Mucosa of stomach (tissue), 1 donor: ENCODE measurements around the gene ZNF335.

Experiments used
- H3K27me3 ChIP-seq: one replicate; pipeline ENCODE4 v1.7.0; 2013; ENCODE audit warnings: mild to moderate bottlenecking, low read length; ENCODE audit not compliant: control insufficient read depth, insufficient read depth
- H3K36me3 ChIP-seq: one replicate; pipeline ENCODE4 v1.7.0; 2013; ENCODE audit warnings: low read length; ENCODE audit not compliant: control insufficient read depth, insufficient read depth
- H3K4me1 ChIP-seq: one replicate; pipeline ENCODE4 v1.7.0; 2013; ENCODE audit warnings: mild to moderate bottlenecking, low read length; ENCODE audit not compliant: control insufficient read depth, insufficient read depth
- H3K4me3 ChIP-seq: one replicate; pipeline ENCODE4 v1.7.0; 2013; ENCODE audit warnings: low read length
- H3K9ac ChIP-seq: one replicate; pipeline ENCODE4 v1.7.0; 2013; ENCODE audit warnings: mild to moderate bottlenecking, low read length, moderate library complexity
- H3K9me3 ChIP-seq: one replicate; pipeline ENCODE4 v1.7.0; 2013; ENCODE audit warnings: mild to moderate bottlenecking, low read length, moderate library complexity; ENCODE audit not compliant: control insufficient read depth
- donor health status: Pancreatic carcinoma.

The ZNF335 gene

GRCh38 chr20:45944965-45945677 lies 26.9 kb downstream of the ZNF335 start:
- Histone ChIP-seq H3K36me3 (peaks cover 36% of the 10 kb centered on the region), H3K4me3 (no peak overlapping the region), H3K9me3 (no peaks in the 10 kb centered on the region), H3K4me1 (peaks cover 12% of the 10 kb centered on the region), H3K9ac (no peak overlapping the region), H3K27me3 (no peaks in the 10 kb centered on the region)

GRCh38 chr20:45944151-45944964 lies 27.6 kb downstream of the ZNF335 start:
- no peak overlapping the region for H3K9ac ChIP-seq
- no peaks in the 10 kb centered on the region for H3K27me3 ChIP-seq
- no peak overlapping the region for H3K4me3 ChIP-seq
- peaks cover 12% of the 10 kb centered on the region for H3K4me1 ChIP-seq
- peaks cover 32% of the 10 kb centered on the region for H3K36me3 ChIP-seq
- H3K9me3 ChIP-seq = no peaks in the 10 kb centered on the region

DNA sequence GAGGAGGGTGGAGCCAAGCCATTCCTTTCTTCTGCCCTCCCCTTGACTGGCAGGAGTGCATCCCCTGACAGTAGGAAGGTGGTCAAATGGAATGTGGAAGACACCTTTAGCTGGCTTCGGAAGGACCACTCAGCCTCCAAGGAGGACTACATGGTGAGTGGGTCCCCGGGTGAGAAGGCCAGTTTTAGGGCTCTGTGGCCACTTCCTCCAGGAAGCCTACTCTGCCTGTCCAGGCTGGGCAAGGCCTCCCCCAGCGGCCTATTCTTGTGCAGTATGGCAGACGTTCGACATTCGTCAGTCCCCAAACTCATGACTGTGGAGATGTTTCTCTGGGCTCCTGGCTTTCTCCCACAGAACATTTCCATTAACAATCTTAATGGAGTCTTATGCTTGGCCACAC lies 28.4 kb downstream of the ZNF335 start:
- Histone ChIP-seq H3K36me3 (peaks cover 38% of the 10 kb centered on the region), H3K9me3 (no peaks in the 10 kb centered on the region), H3K4me1 (peaks cover 12% of the 10 kb centered on the region), H3K27me3 (no peaks in the 10 kb centered on the region), H3K4me3 (no peak overlapping the region), H3K9ac (no peak overlapping the region)

- H3K4me1 ChIP-seq = no peaks in the 10 kb centered on the region
Measured at GRCh38 chr20:45940469-45940868, 31.5 kb downstream of the ZNF335 start.

GRCh38 chr20:45940053-45940452 lies 31.9 kb downstream of the ZNF335 start:
- peaks cover 23% of the 10 kb centered on the region for H3K36me3 ChIP-seq
- no peaks in the 10 kb centered on the region for H3K27me3 ChIP-seq
- H3K9ac ChIP-seq = no peak overlapping the region
- H3K4me3 ChIP-seq = no peak overlapping the region
- H3K9me3 ChIP-seq = no peaks in the 10 kb centered on the region
- H3K4me1 ChIP-seq = no peaks in the 10 kb centered on the region

More at GRCh38 chr20:45940469-45940868, 31.5 kb downstream of the ZNF335 start:
- Histone ChIP-seq H3K36me3 (peaks cover 23% of the 10 kb centered on the region), H3K4me3 (no peak overlapping the region), H3K27me3 (no peaks in the 10 kb centered on the region), H3K9me3 (no peaks in the 10 kb centered on the region), H3K9ac (no peak overlapping the region)

GRCh38 chr20:45938727-45939438 lies 33.1 kb downstream of the ZNF335 start:
- Histone ChIP-seq H3K36me3 (peaks cover 22% of the 10 kb centered on the region), H3K4me1 (peaks cover under 1% of the 10 kb centered on the region), H3K4me3 (no peak overlapping the region), H3K9me3 (no peaks in the 10 kb centered on the region), H3K27me3 (no peaks in the 10 kb centered on the region), H3K9ac (no peak overlapping the region)

DNA sequence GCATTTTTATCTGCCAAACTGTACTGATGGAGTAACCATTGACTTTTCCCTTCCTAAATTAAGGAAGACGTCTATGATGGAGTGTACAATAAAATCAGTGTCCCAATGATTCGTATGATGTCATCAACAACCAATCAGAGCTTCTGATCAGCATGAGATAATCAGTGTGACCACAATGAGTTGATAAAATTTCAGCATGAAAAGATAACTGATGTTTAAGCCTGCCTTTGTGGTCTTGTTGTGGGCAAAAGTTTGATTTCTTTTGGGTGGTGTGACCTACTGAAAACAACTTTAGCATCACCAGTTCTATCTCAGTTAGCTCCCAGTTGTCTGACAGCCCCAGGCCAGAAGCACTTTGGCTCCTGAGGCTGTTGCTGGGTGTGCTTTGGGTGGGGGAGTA lies 34.2 kb downstream of the ZNF335 start:
- Histone ChIP-seq H3K9me3 (no peaks in the 10 kb centered on the region), H3K4me1 (peaks cover 10% of the 10 kb centered on the region), H3K27me3 (no peaks in the 10 kb centered on the region), H3K36me3 (peaks cover 13% of the 10 kb centered on the region), H3K4me3 (no peak overlapping the region), H3K9ac (no peak overlapping the region)

DNA sequence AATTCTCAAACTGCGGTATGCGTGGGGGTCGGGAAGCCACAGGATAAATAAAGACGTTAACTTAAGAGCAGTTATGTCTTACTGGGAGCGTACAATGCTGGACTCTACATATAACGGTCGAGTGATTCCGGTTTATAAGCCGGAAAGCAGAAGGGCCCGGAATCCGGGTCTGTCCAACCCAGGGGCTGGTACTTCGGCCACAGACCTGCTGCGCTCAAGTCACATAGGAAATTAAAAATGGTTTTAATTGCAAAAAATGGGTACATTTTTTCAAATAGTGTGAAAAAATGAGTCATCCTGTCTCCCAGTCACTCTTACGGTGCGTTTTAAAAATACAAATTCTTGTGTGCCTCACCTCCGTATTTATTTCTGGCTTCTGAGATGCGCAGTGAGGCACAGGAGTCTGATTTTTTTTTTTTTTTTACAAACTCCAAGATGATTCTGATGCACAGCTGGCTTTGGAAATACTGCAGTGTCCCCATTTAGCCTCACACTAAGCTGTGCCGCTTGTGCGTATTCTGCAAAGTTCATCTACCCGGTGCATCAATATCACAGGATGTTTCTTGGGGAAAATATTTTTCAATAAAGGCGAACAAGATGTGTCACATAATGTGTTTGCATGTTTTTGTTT lies 36.5 kb downstream of the ZNF335 start:
- Histone ChIP-seq H3K36me3 (peaks cover 8% of the 10 kb centered on the region), H3K4me1 (peaks cover 10% of the 10 kb centered on the region), H3K27me3 (no peaks in the 10 kb centered on the region), H3K4me3 (peak overlapping the region; percentile 57), H3K9me3 (no peaks in the 10 kb centered on the region), H3K9ac (peak overlapping the region; percentile 67)

DNA sequence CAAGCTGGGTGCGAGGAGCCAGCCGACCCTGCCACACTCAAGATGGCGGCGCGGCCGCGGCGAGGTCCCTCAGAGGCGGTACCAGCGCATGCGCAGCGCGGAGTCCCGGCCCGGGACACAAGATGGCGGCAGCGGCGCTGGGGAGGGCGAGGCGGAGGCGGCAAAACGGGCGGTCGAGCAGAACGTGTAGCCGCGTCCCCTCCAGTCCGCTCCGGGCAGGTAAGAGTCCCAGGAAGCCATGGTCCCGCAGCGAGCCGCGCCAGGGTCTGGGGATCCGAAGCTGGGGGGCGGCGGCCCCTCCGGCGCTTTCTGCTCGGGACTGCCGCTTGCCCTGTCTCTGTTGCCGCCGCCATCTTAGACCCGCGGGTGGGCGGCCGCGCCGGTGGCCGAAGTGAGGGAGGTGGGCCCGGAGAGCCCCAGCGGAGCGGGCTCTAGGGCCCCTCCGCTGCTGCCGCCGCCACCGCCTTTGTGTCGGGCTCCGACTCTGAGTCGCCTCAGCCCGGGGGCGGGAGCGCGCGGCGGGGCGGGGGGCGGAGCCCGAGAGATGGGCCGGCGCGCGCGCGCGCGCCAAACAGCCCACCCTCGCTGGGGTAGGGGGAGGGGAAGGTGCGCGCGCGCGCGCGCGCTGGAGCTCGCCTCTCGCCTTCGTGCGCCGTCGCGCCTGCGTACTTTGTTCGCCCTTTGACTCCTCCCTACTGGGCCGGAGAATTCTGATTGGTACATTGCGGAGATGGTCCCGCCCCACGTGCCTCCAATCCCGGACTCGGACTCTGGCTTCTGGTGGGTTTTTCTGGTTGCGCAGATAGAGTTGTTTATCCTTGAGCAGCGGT lies 37.2 kb downstream of the ZNF335 start, which contains the start of gene PCIF1:
Gene PCIF1, plus strand, starts transcription at position 98 of the 830 bp plus-strand sequence. CDS start 4,317 bp downstream, outside the sequence.
- Histone ChIP-seq H3K4me1 (peaks cover 10% of the 10 kb centered on the region), H3K9ac (peak within 1 kb of the TSS; percentile 100), H3K9me3 (no peaks in the 10 kb centered on the region), H3K4me3 (peak within 1 kb of the TSS; percentile 97), H3K27me3 (no peaks in the 10 kb centered on the region), H3K36me3 (peaks cover 8% of the 10 kb centered on the region)

DNA sequence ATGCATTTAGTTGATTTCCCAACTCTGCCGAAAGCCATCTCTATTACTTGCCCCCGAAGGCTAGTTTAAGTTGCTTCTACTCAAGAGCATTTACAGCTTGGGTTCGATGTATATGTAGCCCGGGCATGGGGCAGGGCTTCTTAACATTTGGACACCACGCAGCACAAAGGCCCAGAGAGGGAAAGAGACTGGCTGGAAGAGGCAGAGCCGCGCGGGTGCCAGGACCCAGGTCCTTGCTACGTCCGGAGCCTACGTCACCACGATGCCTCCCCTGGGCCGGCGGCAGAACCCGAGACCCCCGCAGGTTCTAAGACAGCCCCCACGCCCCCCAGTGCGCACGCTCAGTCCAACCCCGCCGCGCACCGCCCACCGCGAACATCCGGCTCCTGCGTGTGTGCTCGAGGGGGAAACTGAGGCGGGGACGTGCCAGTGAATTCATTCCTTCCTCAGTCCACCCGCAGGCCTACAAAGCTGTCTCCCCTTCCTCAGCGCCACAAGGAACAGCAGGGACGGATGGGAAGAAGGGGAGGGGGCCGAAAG lies 37.9 kb downstream of the ZNF335 start:
- Histone ChIP-seq H3K27me3 (no peaks in the 10 kb centered on the region), H3K36me3 (peaks cover 8% of the 10 kb centered on the region), H3K9me3 (no peaks in the 10 kb centered on the region), H3K4me1 (peaks cover 10% of the 10 kb centered on the region), H3K4me3 (peak overlapping the region; percentile 97), H3K9ac (peak overlapping the region; percentile 100)
